ENCODE results near the gene ABI3BP.

GRCh38 chr3:100838157-100838556 lies 155.1 kb downstream of the ABI3BP start:
- TF ChIP-seq POLR2A (IDR thresholded peaks at IDR 0.05; ENCODE audit: low read length) (no peak), GATA1 (IDR thresholded peaks at IDR 0.05; ENCODE audit: low read depth, low read length) (no peak)
